AG10803 (cell line): ENCODE results near the gene GJB2.

Experiments used
- DNase-seq: peaks from one replicate; pipeline ENCODE4 v3.0.0; 2010; ENCODE audit warnings: low read depth
- H3K4me3 ChIP-seq: 2 replicates; pipeline ENCODE4 v1.5.1; 2011; ENCODE audit warnings: mild to moderate bottlenecking, low read length, control low read depth
- TF ChIP-seq, protein P1 (sequence below): conservative IDR thresholded peaks from 2 replicates; pipeline ENCODE4 v1.5.1; 2011; ENCODE audit warnings: mild to moderate bottlenecking, low read length, control low read depth, inconsistent platforms

Gene GJB2

DNA sequence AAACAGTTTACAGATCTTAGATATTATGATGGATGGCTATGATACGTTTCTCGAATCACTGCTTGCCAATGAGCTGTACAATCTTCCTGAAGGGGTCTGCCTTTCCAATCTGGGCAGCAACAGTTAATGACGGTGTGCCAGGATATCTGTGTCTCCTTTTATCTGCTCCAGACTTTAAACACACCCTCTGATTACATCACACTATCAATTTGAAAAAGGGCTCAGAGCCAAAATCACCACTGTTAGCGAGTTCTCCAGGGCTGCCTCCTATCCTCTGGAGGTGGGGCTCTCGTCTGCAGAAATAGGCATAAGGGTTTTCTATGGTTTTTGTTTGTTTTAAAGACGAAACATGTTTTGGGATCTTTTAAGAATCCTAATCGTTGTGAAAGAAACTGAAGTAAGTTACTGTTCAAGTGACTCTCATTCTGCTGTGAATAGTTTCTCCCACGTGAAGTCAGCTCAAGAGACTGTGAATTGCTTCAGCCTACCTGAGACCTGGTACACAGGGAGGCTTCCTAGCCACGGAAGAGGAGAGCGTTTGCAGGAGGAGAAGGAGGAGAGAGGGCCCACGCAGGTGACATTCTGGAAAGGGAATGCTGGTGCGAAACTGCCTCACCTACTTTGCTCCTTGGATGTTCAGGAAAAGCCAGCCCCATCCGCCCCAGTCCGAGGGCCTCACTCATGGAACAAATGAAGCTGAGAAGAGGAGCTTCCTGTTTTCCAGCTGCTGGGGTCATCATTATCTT lies 16.7 kb downstream of the GJB2 start:
- TF ChIP-seq, protein P1, sequence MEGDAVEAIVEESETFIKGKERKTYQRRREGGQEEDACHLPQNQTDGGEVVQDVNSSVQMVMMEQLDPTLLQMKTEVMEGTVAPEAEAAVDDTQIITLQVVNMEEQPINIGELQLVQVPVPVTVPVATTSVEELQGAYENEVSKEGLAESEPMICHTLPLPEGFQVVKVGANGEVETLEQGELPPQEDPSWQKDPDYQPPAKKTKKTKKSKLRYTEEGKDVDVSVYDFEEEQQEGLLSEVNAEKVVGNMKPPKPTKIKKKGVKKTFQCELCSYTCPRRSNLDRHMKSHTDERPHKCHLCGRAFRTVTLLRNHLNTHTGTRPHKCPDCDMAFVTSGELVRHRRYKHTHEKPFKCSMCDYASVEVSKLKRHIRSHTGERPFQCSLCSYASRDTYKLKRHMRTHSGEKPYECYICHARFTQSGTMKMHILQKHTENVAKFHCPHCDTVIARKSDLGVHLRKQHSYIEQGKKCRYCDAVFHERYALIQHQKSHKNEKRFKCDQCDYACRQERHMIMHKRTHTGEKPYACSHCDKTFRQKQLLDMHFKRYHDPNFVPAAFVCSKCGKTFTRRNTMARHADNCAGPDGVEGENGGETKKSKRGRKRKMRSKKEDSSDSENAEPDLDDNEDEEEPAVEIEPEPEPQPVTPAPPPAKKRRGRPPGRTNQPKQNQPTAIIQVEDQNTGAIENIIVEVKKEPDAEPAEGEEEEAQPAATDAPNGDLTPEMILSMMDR = no peak

DNA sequence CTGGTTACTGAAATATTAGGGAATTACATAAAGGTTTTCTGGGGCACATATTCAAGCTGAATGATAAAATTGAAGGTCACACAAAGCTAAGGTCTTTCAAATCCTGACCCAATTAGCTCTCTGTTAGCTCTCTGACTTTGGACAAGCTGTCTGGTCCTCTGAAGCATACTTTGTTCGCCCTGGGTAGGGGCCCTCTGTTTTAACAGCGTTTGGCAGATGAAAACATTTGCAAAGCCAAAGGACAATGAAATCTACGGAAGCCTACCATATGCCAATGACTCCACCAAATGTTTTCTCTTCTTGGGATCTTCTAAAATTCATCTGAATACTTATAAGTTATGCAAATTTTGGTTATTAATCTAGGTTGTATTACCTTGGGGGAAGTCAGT lies 17.3 kb downstream of the GJB2 start:
- TF ChIP-seq, protein P1 = no peak
- no peak for DNase-seq
- no peak overlapping the region for H3K4me3 ChIP-seq

More for the DNA sequence above, 16.7 kb downstream of the GJB2 start:
- no peak overlapping the region for H3K4me3 ChIP-seq
- DNase-seq = no peak

DNA sequence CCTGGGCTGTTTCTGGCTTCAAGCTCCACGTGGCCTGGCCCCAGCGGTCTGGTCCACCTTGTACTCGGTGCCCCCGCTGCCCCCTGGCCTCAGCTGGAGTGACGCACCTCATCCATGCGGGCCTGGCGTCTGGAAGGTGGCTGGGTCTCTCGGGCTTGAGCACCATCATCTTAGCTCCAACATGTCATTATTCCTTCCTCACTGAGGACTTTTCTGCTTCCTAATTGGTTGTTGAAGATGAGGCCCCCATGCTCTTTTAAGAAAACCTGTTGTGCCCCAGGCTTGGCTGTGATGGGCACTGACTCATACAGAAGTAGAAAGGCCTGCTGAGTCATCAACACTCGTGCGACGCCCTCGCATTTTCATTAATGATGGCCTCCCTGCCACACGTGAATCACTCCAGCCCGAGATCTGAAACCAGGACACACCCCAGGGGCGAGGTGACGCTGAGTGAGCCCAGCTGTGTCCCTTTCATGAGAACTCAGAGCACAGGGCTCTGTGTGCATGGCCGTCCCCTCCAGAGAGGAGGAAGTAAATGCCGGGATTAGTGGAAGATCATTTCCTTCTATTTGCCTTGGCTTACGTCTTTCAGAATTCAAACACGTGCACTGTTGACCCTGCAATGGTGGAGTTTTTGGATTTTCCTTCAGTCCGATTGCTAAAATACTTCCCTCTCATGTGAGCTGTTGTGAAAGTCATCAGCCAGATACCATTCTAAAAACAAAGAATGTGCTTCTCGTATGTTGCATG lies 17.9 kb downstream of the GJB2 start:
- peak; percentile 86 for DNase-seq

DNA sequence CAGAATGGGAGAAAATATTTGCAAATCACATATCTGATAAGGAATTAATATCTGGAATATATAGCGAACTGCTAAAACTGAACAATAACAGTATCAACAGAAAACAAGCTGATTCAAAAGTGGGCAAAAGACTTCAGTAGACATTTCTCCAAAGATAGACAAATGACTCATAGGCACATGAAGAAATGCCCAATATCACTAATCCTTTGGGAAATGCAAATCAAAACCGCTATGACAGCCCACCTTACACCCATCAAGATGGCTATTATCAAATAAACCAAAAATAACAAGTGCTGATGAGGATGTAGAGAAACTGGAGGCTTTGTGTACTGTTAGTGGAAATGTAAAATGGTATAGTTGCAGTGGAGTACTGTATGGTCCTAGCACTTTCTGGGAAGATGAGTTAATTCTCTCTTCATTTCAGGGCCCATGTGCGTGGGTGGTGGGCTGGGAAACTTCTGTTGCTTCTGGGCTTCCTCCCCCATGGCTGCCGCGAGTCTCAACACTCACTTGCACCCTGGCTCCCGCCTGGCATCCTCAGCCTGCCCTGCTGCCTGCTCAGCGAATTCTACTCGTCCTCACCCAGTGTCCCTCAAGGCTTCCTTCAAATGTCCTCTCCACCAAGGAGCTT lies 19.5 kb downstream of the GJB2 start:
- H3K4me3 ChIP-seq = no peak overlapping the region
- TF ChIP-seq, protein P1 = no peak
- no peak for DNase-seq

More for the DNA sequence above, 17.9 kb downstream of the GJB2 start:
- H3K4me3 ChIP-seq = peak overlapping the region; percentile 36
- TF ChIP-seq, protein P1 = no peak

DNA sequence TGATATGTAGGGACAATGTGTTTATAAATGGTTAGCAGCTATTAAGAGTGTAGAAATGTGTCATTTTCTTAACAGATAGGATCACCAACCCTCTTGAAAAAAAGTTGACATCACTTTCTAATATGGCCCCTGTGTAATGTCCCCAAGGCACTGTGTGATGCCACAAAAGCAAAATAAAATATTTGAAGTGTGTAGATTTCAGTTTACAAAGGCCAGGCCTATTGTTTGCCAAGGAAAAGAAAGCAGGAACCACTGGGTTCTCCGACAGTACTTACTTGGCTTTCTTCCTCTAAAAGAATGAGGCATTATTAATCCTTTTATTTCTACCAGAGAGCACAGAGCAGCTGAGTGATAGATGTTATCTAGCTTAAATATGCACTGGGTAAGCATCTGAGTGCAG lies 21.4 kb downstream of the GJB2 start:
- TF ChIP-seq, protein P1 = no peak
- no peak for DNase-seq
- H3K4me3 ChIP-seq = no peak overlapping the region

DNA sequence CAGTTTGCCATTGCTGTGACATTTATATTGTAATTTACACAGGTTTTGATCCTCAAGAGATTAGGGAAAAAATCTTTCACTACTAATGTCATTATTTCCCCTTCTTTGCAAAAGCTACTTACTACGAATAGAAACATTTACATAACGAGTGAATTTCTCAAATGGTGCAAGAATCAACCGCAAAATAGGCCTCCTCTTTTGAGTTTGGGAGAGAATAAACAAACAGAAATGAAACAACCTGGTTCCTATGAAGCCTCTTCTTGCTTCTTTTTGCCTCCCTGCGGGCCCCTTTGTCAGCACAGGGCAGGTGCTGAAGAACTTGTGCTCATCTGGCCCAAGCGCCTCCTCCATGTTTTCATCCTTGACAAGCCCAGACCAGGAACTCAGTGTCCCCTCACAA lies 21.8 kb downstream of the GJB2 start:
- DNase-seq = no peak
- no peak overlapping the region for H3K4me3 ChIP-seq

More for the DNA sequence above, 21.8 kb downstream of the GJB2 start:
- TF ChIP-seq, protein P1 = no peak
